Ramos (cell line): Measurements from ENCODE around the gene SPAG6.
"Not testable (repeated sequence)": the region's sequence is repeated elsewhere in the genome, so short reads cannot be mapped to it uniquely, and the experiment has no call there.

Experiments used
- in situ Hi-C: fragments of 300-500 bp; cut with MboI; formaldehyde crosslinking; loops from one replicate; pipeline ENCODE4 v1.14.3; 2022; ENCODE audit warnings: low sequenced_read_pairs; ENCODE audit not compliant: unreplicated experiment

SPAG6 gene

GRCh38 chr10:22368981-22369380 lies 23.7 kb downstream of the SPAG6 start:
- in situ Hi-C loops = no loop called here

- in situ Hi-C loops = no loop called here
These were observed 24.3 kb downstream of the SPAG6 start for GRCh38 chr10:22369434-22370072.

- in situ Hi-C loops = no loop called here
These were observed 25.0 kb downstream of the SPAG6 start for GRCh38 chr10:22370320-22370719.

- in situ Hi-C loops = no loop called here
These were observed 27.0 kb downstream of the SPAG6 start for GRCh38 chr10:22372298-22372697.

- in situ Hi-C loops = no loop called here
These were observed 27.6 kb downstream of the SPAG6 start for GRCh38 chr10:22372917-22373316.

- in situ Hi-C loops = no loop called here
These were observed 29.3 kb downstream of the SPAG6 start for GRCh38 chr10:22374489-22375126.

GRCh38 chr10:22379059-22379458 lies 33.8 kb downstream of the SPAG6 start:
- in situ Hi-C loops = no loop called here

- in situ Hi-C loops = no loop called here
These were observed 36.0 kb downstream of the SPAG6 start for GRCh38 chr10:22381262-22381661.

- in situ Hi-C loops = no loop called here
These were observed 41.2 kb downstream of the SPAG6 start for GRCh38 chr10:22386503-22386902.

GRCh38 chr10:22389856-22390589 lies 44.7 kb downstream of the SPAG6 start:
- in situ Hi-C loops = no loop called here

- in situ Hi-C loops = no loop called here
These were observed 46.3 kb downstream of the SPAG6 start for GRCh38 chr10:22391600-22391999.

- in situ Hi-C loops = not testable (repeated sequence)
These were observed 50.9 kb downstream of the SPAG6 start for GRCh38 chr10:22396195-22396594.

- in situ Hi-C loops = loop anchor here (25.0 kb wide), 1 partner anchor 395 kb away; the partner anchor contains the start of gene DNAJC1
These were observed 61.6 kb downstream of the SPAG6 start for GRCh38 chr10:22406916-22407315.

GRCh38 chr10:22410394-22410793 lies 65.1 kb downstream of the SPAG6 start:
- in situ Hi-C loops = loop anchor here (25.0 kb wide), 1 partner anchor 398 kb away; the partner anchor contains the start of gene DNAJC1

- in situ Hi-C loops = loop anchor here (25.0 kb wide), 1 partner anchor 399 kb away; the partner anchor contains the start of gene DNAJC1
These were observed 65.5 kb downstream of the SPAG6 start for GRCh38 chr10:22410846-22411245.

GRCh38 chr10:22414146-22414545 lies 68.8 kb downstream of the SPAG6 start:
- in situ Hi-C loops = loop anchor here (25.0 kb wide), 1 partner anchor 402 kb away; the partner anchor contains the start of gene DNAJC1

- in situ Hi-C loops = loop anchor here (25.0 kb wide), 1 partner anchor 403 kb away; the partner anchor contains the start of gene DNAJC1
These were observed 69.8 kb downstream of the SPAG6 start for GRCh38 chr10:22415072-22415471.

GRCh38 chr10:22417736-22418268 lies 72.5 kb downstream of the SPAG6 start:
- in situ Hi-C loops = loop anchor here (25.0 kb wide), 1 partner anchor 406 kb away; the partner anchor contains the start of gene DNAJC1

GRCh38 chr10:22420787-22421517 lies 75.7 kb downstream of the SPAG6 start:
- in situ Hi-C loops = loop anchor here (25.0 kb wide), 1 partner anchor 409 kb away; the partner anchor contains the start of gene DNAJC1

GRCh38 chr10:22426653-22427052 lies 81.4 kb downstream of the SPAG6 start:
- in situ Hi-C loops = no loop called here
